Astrocyte of the hippocampus (primary cell): ENCODE measurements around the gene TSSC4.
A peak's percentile ranks its signal among the peaks of the same experiment; 100 is the strongest.

ENCODE experiments used
- DNase-seq: peaks from one replicate; pipeline ENCODE4 v3.0.0; 2011; ENCODE audit warnings: low read depth, low spot score

The TSSC4 gene

DNA sequence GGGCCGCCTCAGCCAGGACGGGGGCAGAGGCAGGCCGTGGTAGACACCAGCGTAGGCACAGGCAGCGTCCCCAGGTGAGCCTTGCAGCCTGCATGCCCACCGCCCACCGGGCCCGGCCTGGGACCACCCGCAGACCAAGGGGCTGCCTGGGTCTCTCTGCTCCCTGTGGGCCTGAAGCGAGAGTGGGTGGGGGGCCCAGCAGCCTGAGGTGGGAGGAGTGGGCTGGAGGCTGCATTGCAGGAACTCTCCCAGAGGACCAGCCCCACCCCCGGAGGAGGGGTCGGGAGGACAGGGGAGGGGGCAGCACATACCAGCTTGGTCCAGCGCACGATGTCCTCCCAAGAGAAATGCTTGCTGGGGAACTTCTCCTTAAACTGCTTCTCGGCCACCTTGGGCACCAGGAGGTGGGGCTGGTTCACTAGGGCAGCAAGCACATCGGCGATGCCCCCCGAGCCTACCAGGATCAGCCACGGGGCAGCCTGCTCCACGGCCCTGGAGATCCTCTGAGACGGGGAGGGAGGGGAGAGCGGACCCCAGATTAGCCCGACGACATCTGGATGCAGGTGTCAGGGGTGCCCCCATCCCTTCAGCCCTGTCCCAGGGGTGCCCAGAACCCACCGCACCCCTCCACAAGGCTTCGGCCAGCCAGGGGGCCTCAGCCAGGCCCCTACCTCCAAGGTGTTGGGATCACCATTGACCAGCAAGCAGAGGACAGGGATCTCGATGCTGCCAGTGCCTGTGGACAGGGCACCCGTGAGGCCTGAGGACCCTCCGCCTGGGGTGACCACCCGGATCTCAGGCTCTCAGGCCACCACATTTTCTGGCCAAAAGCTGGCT, 17.5 kb downstream of the TSSC4 start:
- no peak for DNase-seq

DNA sequence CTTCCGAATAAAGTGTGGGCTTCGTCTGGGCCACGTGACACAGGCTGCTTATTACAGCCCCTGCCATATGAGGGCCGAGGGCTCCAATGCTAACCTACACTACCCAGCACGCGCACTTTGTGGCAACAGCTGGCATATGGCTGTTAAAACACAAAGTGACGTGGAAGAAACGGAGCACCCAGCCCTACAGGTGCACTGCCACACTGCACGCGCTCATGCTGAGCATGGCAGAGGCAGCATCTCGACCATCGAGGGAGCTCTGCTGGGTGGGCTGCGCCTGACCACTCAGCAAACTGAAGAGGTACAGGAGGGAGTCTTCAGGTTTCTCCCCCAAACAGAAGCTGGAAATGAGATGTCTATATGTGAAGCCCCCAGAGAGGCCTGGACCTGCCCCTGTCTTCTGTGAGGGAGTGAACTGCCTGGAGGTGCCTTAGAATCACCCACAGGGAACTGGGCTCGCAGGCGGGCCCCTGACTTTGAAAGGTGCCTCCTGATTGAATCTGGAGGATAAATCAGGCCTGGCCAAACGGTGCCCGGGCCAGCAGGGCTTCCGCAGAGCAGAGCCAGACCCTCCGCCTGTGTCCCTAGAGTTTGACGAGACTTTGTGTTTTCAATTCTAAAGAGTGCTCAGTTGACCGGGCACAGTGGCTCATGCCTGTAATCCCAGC, 18.3 kb downstream of the TSSC4 start:
- DNase-seq, result no peak

DNA sequence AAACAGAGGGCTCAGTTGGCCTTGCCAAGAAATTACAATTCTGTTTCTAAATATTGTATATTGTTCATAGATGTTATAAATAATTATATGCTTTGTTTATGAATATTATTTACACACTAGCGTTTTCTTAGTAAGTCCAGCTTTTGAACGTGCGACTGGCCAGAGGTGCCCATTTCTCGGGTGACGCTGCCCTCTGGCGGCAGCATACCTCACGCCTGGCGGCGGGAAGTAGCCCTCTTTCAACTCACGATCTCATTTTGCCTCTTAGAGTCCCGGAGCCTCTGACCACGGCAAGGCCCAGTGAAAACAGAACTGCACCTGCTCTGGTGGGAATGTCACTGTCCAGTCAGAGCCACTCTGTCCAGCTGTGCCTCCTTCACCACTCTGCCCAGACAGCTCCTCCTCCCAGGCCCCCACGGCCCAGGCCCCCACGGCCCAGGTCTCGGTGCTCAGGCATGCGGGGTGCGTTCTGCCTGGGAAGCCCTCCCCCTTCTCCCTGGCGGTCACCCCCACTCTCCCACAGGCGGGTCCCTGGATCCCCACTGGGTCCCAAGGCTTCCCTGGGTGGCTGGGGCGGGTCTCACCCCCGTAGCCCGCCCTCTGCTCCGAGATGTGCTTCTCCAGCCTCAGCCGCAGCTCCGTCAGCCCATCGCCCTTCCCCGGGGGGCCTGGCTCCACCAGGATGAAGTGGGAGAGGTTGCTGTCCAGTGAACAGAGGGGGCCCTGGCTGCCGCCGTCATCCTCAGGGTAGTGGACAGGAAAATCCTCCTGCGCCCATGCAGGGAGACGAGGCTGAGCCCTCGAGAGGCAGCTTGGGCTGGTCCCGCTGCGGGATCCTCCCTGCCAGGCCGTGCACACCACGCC, 19.3 kb downstream of the TSSC4 start:
- peak; percentile 86 for DNase-seq

DNA sequence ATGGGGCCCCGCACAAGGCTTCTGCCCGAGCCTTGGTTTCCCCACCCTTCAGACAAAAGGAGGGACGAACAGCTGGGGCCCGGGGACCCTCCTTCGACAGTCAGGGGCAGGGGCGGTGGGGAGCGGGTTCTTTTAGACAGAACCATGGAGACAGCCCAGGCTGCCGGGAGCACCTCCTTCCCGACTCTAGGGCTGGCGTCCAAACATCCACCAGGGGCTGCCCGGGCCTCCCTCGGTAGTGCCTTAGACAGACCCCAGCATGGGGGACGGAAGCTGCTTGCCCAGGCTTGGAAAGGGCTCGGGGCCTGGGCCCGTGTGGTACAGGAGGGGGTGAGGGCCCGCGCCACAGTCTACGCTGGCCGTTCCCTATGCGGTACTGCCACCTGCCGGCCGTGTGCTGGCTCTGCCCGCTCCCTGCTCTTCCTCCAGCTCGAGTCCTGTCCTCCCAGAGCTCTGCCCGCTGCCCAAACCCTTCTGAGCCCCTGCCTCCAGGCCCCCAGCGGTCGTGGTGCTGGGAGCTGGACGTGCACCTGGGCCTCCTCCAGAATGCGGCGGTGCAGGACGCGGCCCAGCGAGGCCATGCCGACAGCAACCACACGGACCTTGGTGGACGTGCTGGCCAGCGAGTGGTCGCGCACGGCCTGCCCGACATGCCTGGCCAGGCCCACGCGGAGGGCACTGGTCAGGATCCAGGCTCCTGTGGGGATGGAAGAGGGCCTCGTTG, 20.1 kb downstream of the TSSC4 start:
- peak; percentile 85 for DNase-seq

DNA sequence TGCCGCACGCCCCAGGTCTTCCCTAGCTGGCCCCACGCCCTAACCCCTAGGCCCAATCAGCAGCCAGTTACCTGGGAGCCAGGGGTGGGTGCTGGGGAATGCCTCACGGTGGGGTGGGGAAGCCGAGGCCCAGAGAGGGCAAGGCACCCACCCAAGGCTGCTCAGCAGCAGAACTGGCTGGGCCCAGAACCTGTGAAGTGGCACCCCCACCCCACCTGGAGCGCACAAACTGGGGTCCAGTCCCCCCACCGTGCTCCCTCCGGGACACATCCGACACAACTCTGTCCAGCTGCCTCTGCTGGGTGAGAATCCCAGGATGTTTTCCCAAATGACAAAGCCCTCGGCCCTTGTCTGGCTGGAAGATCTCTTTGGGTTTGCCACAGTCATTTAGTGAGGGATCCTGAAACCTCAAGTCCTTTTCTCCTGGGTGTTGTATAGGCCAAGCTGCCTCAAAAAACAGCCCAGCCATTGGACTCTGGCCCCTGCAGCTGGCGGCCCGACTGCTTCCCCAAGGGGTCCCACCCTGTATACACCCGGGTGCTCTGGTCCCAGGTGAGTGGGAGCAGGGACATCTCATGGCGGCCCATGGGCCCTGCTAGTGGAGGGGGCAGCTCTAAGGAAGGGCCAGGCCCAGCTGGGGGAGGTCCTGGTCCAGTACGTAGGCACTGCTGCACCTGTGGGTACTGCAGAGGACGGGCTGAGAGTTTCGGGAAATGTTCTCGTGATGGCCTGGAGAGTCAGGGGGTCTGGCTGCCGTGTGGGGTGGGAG, 20.9 kb downstream of the TSSC4 start:
- DNase-seq, result no peak

DNA sequence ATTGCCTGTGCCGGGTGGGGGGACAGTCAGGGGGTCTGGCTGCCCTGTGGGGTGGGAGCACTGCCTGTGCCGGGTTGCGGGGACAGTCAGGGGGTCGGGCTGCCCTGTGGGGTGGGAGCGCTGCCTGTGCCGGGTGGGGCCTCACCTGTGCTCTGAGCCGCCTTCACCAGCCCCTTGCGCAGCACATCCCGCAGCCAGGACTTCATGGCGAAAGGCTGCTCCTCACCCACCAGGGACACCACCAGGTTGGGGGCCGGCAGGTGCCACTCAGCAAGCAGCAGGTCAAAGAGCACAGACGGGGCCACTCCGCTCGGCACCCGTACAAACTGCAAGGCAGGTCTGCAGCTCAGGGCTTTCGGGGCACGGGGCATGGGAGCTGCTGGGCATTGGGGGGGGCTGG, 21.4 kb downstream of the TSSC4 start:
- no peak for DNase-seq

DNA sequence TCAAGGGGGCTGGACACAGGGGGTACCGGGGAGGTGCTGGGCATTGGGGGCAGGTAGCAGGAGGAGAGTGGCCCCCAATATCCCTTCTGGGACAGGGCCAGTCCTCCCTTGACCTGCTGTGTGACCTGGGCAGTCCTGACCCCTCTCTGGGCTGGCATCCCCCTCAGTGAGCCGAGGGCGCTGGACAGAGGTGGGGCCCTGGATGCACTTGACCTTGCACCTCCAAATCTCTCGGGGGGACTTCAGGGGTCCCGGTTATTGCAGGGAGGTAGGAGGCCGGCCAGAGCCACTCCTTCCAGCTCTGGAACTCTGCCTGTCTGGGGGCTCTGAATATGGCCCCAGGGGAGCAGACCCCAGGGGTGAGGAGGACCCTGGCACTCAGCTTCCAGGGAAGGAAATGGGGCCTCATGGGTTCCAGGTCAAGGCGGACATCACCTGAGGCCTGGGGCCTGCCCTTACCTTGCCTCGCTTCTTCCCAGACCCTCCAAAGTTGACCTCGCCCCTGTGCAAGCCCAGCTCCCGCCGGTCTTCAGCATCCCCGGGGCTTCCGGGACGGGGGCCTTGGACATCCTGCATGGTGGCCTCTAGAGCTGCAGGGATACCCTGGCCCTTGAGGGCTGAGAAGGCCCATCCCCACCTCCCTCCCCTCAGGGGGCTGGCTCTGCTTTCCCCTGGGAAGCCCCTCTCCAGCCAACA, 22.1 kb downstream of the TSSC4 start:
- DNase-seq, result no peak

DNA sequence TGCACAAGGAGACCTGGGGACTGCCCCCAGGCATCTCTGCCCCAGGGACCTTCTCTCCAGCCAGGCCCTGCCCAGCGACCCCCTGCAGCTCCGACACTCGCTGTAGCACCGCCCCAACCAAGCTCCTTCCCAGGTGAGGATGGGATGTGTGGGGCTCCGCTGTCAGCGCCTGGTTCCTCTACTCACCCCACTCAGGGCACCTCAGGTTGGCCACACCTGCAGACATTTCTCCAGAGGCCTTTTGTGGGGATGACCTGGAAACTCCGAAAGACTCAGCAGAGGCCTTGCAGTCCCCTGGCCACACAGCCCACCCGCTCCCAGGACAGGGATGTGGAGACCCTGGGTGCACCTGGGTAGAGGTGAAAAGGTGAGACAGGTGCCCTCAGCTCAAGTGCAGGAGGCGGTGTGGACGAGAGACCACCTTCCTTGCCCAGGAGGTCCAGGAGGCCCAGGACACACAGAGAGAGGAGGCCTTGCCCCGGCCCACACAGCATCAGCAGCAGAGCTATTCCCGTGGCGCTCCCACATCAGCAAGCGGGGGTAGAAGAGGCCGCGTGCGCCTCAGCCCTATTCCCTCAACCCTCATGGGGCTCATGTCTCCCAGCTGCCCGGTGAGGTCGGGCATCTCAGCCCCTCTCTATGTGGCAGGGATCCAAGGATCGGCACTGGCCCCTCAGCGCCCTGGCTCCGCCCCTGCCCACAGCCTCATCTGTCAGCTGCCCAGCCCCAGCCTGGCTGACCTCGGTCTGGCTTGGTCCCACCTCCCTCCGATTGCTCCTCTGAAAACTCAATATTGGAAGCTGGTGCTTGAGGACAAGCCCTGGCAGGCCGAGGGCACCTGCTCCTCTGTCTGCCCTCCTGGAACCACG, 22.8 kb downstream of the TSSC4 start:
- DNase-seq, result no peak

DNA sequence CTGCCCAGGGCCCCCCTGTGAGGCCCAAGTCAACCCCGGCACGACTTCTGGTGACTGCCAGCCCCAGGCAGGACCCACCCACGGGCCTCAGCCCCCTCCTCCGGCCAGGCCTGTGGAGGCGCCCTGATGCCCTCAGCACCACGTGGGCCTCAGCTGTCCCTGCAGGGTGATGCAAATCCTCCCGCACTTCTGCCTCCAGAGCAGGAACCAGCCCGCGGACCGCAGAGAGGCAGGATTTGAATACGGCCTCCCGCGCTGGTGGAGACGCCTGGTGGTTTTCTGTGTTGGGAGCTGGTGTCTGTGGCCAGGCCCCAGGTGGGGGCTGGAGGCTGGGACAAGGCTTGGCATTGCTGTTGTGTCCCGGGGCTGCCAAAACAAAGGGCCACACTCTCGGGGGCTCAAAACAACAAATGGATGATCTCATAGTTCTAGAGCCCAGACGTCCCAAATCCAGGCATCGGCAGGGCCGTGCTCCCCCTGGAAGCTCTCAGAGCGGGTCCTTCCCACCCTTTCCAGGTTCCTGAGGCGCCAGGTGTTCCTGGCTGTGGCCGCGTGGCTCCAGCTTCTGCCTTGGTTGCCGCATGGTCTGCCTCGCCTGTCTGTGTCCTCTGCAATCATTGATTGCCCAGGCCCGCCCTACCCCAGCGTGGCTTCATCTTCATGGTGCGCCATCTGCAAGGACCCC, 24.4 kb downstream of the TSSC4 start:
- DNase-seq, result no peak

DNA sequence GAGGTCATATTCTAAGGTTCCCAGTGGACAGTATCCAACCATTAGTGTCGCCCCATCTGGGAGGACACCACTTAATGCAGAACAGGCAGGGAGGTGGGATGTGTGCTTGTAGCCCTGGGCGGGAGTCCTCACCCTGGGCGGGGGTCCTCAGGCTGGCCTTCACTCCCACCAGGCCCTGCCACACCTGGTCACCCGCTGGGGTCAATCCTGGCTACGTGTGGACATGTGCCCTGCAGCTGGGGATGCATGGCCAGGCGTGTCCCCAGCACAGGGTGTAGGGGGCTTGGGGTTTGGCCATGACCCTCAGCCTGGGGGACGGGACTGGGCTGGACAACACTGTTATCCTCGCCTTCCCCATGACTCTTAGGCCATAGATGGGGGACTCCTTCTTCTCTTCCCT, 25.0 kb downstream of the TSSC4 start:
- no peak for DNase-seq

DNA sequence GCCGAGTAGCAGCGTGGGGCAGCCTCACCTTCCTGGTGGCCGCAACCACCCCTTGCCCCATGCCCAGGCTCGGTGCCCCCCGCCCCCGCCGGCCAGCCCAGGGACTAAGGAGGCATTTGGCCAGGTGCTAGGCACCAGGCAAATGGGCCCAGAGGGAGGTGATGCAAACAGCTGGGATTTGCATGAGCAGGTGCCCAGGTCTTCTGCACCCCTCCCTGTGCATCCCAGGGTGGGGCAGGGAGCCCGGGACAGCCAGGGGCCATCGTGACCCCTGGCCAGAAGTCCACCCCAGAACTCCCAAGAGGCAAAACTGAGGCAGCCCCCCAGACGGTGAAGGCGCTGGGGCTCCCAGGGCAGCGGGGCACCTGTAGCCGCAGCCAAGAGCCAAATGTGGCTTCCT, 25.7 kb downstream of the TSSC4 start:
- DNase-seq, result no peak

DNA sequence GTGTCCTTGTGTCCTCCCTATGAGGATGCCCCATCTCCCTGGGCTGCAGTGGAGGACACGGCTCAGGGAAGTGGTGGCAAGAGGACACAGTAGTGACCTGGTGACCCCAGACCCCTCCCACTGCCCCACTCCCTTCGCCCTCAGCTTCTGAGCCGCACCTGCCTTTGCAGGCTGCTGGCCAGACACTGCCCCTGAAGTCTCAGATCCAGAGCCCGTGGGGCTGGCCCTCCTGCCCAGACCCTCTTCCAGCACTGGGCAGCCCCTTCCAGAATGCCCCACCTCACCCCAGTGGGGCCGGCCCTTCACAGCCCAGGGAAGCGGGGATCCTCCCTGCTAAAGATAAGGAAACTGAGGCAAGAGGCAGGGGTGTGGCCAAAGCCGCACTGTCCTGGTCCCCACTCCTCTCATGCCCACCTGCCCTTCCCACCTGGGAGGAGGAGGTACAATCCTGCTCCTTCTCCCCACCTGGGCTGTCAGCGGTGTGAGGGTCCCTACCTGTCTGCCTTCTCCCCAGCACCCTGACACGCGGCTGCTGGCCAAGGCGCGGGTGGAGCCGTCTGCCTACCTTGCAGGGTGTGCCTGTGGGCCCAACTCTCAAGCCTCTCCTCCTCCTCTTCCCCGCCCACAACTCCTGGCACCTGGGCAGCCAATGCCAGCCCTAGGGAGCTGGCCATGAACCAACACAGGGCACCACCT, 26.4 kb downstream of the TSSC4 start:
- no peak for DNase-seq

DNA sequence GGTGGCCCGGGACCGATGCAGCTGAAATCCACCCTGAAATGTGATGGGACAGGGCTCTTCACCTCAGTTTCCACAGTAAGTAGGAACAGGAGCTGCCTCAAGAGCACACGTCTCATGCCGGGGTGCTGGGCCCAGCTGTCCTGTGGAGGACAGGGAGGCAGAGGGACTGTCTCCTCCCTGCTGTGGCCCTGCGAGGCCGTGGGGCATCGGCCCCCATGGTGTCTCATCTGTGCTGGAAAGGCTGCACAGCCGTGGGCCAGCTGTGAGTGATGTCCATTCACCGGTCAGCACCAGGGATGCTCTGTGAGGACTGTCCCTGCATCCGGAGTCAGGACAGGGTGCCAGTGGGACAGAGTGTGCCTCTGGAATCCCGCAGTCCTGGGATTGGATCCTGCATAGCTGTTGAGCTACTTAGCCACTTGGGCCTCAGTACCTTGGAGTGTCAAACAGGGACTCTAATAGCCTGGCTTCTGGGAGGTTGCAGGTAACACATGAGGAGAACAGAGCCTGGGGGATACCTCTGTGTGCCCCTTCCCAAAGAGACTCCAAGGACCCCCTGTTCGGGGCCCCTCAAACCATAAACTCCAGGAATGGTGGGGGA, 27.3 kb downstream of the TSSC4 start:
- DNase-seq, result no peak

DNA sequence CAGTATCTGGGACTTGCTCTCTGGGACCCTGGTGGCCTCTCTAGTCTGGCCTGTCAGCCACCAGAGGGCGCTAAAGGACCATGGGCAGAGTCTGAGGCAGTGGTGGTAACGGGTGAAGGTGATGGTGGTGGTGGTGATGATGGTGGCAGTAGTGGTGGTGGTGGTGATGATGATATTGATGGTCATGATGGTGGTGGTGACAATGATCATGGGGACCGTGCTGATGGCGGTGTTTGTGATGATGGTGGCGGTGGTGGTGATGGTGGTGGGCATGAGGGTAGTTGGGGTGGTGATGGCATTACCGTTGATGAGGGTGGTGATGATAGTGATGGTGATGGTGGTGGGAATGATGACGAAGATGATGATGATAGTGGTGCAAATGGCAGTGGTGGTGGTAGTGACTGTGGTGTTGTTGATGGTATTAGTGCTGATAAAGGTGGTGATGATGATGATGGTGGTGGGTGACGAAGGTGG, 27.8 kb downstream of the TSSC4 start:
- DNase-seq, result peak; percentile 74

DNA sequence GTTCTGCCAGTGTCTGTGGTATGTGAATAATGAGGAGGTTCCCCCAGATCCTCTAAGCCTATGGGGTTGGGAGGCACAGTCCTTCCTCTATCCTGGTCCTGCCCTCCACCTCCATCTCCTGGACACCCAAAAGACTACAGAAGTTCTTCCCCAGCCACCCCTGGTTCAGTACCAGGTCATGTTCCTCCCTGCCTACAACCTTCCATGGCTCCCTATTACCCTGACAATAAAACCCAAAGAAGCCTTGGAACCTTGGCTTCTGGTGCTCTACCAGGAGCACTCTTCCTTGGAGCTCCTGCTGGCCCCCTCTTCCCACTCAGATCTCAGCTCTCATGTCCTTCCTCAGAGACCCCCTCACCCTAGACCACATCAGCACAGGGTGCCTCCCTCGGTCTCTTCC, 30.8 kb downstream of the TSSC4 start:
- no peak for DNase-seq

DNA sequence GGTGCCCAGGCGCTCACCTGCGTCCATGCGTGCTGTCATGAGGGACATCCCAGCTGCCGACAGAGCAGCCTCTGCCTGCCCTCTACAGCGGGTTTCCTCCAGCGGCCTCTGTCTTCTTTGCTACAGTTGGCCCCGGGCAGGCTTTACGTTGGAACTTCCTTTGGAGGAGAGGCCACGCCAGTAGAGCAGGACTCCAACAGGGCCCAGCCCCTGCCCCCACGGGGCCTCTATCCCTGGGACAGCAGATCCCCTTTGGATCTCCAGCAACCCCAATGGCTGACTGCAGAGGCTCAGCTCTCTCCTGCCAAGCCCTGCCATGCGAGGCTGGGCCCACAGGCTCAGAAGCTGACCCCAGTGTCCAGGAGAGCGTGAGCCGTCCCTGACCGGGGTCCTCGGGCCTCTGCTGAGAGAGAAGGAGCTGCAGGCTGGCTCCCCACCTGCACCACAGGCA, 31.6 kb downstream of the TSSC4 start:
- no peak for DNase-seq

DNA sequence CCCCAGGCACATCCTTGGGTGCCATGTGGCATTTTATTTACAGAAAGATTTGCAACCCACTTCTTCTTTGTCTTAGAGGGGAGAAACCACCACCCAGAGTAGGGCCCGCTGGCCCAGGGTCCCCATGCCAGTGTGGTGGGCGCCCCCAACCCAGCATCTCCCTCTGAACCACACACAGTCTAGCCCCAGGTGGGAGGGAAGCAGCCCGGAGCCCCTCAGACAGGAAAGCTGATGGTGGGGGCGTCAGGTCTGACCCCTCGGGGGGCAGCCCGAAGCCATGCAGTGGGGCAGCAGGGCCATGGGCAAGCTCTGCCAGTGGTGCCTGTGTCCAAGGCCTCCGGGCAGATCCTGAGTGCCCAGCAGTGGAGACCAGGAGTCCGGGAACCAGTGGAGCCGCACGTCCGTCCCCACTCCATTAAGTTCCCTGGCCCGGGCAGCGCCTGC, 32.1 kb downstream of the TSSC4 start:
- no peak for DNase-seq
